HEK293 (cell line): ENCODE results near the gene SAMD5.

Source experiments
- CTCF ChIA-PET: fragments of 350-600 bp; formaldehyde crosslinking; extraction: SDS; loops from one replicate; lab custom pipeline; 2021; ENCODE audit warnings: antibody characterized with exemption; lab: Yijun Ruan, JAX
- POLR2A ChIA-PET: fragments of 300-600 bp; formaldehyde crosslinking; extraction: SDS; loops from one replicate; lab custom pipeline; 2020; ENCODE audit warnings: antibody characterized with exemption, inconsistent platforms; lab: Yijun Ruan, JAX
- H3K27ac ChIP-seq: fragments of 200-500 bp; sonication (Bioruptor generic); 2 replicates; pipeline ENCODE4 v1.5.1; 2014; ENCODE audit warnings: low read depth, low read length, control low read depth, inconsistent platforms; ENCODE audit errors: extremely low read depth
- H3K36me3 ChIP-seq, 2 experiments: fragments of 200-500 bp in 1 of 2; sonication (Bioruptor generic) in 1 of 2; 1 replicate in 1 of 2; 2 replicates in 1 of 2; pipeline ENCODE4 v1.5.1; 2014 to 2017; ENCODE audit warnings: inconsistent platforms in 2 of 2, low read length in 2 of 2; ENCODE audit not compliant: control insufficient read depth in 2 of 2, insufficient read depth in 1 of 2
- H3K4me1 ChIP-seq: fragments of 200-500 bp; sonication (Bioruptor generic); 2 replicates; pipeline ENCODE4 v1.5.1; 2014; ENCODE audit warnings: mild to moderate bottlenecking, low read length, inconsistent platforms; ENCODE audit not compliant: control insufficient read depth, insufficient read depth
- H3K4me3 ChIP-seq: 2 replicates; pipeline ENCODE4 v1.5.1; 2011; ENCODE audit warnings: low read depth, mild to moderate bottlenecking, control low read depth, low read length, moderate library complexity
- H3K9me3 ChIP-seq: fragments of 200-500 bp; sonication (Bioruptor generic); 2 replicates; pipeline ENCODE4 v1.5.1; 2014; ENCODE audit warnings: low read depth, low read length, inconsistent platforms; ENCODE audit not compliant: control insufficient read depth, insufficient read depth
- BCL11A ChIP-seq: fragments of 450-650 bp; formaldehyde crosslinking; IDR thresholded peaks from 2 replicates; pipeline ENCODE4 v1.5.1; 2016; ENCODE audit warnings: low read depth, missing biosample characterization, missing genetic modification characterization
- GLIS1 ChIP-seq: fragments of 450-650 bp; formaldehyde crosslinking; IDR thresholded peaks from 2 replicates; pipeline ENCODE4 v1.5.1; 2016; ENCODE audit warnings: missing biosample characterization, missing genetic modification characterization
- HIC1 ChIP-seq: fragments of 450-650 bp; formaldehyde crosslinking; IDR thresholded peaks from 2 replicates; pipeline ENCODE4 v1.5.1; 2016; ENCODE audit warnings: missing biosample characterization, missing genetic modification characterization
- KLF7 ChIP-seq: fragments of 450-650 bp; formaldehyde crosslinking; IDR thresholded peaks from 2 replicates; pipeline ENCODE4 v1.5.1; 2016; ENCODE audit warnings: missing biosample characterization, missing genetic modification characterization, borderline replicate concordance
- KLF9 ChIP-seq: fragments of 450-650 bp; formaldehyde crosslinking; IDR thresholded peaks from 2 replicates; pipeline ENCODE4 v1.5.1; 2016; ENCODE audit warnings: missing biosample characterization, missing genetic modification characterization, low read depth
- PRDM10 ChIP-seq: fragments of 450-650 bp; formaldehyde crosslinking; IDR thresholded peaks from 2 replicates; pipeline ENCODE4 v1.5.1; 2016; ENCODE audit warnings: missing biosample characterization, missing genetic modification characterization
- SP2 ChIP-seq: fragments of 450-650 bp; formaldehyde crosslinking; IDR thresholded peaks from 2 replicates; pipeline ENCODE4 v1.5.1; 2016; ENCODE audit warnings: missing biosample characterization, missing genetic modification characterization
- YY1 ChIP-seq: fragments of 450-650 bp; formaldehyde crosslinking; IDR thresholded peaks from 2 replicates; pipeline ENCODE4 v1.5.1; 2018; ENCODE audit warnings: missing biosample characterization, missing genetic modification characterization
- ZBTB6 ChIP-seq: fragments of 450-650 bp; formaldehyde crosslinking; IDR thresholded peaks from 2 replicates; pipeline ENCODE4 v1.5.1; 2017; ENCODE audit warnings: missing biosample characterization, missing genetic modification characterization
- ZNF2 ChIP-seq: fragments of 450-650 bp; formaldehyde crosslinking; IDR thresholded peaks from 2 replicates; pipeline ENCODE4 v1.5.1; 2016; ENCODE audit warnings: missing biosample characterization, missing genetic modification characterization
- ZNF202 ChIP-seq: fragments of 450-650 bp; formaldehyde crosslinking; IDR thresholded peaks from 2 replicates; pipeline ENCODE4 v1.5.1; 2016; ENCODE audit warnings: missing biosample characterization, missing genetic modification characterization, borderline replicate concordance
- ZNF280C ChIP-seq: fragments of 450-650 bp; formaldehyde crosslinking; IDR thresholded peaks from 2 replicates; pipeline ENCODE4 v1.5.1; 2016; ENCODE audit warnings: missing biosample characterization, missing genetic modification characterization
- ZNF426 ChIP-seq: fragments of 450-650 bp; formaldehyde crosslinking; IDR thresholded peaks from 2 replicates; pipeline ENCODE4 v1.5.1; 2017; ENCODE audit warnings: missing biosample characterization, missing genetic modification characterization, mild to moderate bottlenecking, inconsistent platforms, moderate library complexity
- ZNF433 ChIP-seq: fragments of 450-650 bp; formaldehyde crosslinking; IDR thresholded peaks from 2 replicates; pipeline ENCODE4 v1.5.1; 2016; ENCODE audit warnings: missing biosample characterization, missing genetic modification characterization, low read depth
- ZNF513 ChIP-seq: fragments of 450-650 bp; IDR thresholded peaks from 2 replicates; pipeline ENCODE4 v1.5.1; 2018; ENCODE audit warnings: missing biosample characterization, missing genetic modification characterization
- ZNF544 ChIP-seq: fragments of 450-650 bp; formaldehyde crosslinking; IDR thresholded peaks from 2 replicates; pipeline ENCODE4 v1.5.0; 2017; ENCODE audit warnings: missing biosample characterization, missing genetic modification characterization
- ZNF549 ChIP-seq: fragments of 450-650 bp; IDR thresholded peaks from 2 replicates; pipeline ENCODE4 v1.5.1; 2018; ENCODE audit warnings: missing biosample characterization, missing genetic modification characterization, mild to moderate bottlenecking, inconsistent platforms, moderate library complexity
- ZNF561 ChIP-seq: fragments of 450-650 bp; IDR thresholded peaks from 2 replicates; pipeline ENCODE4 v1.5.1; 2018; ENCODE audit warnings: missing biosample characterization, missing genetic modification characterization, borderline replicate concordance
- ZNF830 ChIP-seq: fragments of 450-650 bp; IDR thresholded peaks from 2 replicates; pipeline ENCODE4 v1.5.0; 2018; ENCODE audit warnings: missing biosample characterization, missing genetic modification characterization, low read depth, mild to moderate bottlenecking, moderate library complexity
- ZSCAN16 ChIP-seq: fragments of 450-650 bp; formaldehyde crosslinking; IDR thresholded peaks from 2 replicates; pipeline ENCODE4 v1.5.1; 2016; ENCODE audit warnings: missing biosample characterization, missing genetic modification characterization

SAMD5 gene

GRCh38 chr6:147468634-147469033, 39.9 kb upstream of the SAMD5 start:
- no peak overlapping the region for H3K27ac ChIP-seq
- TF ChIP-seq KLF9 (tag by site-specific recombination) (no peak), ZNF202 (tag by site-specific recombination) (no peak), ZNF549 (no peak), ZNF513 (no peak), HIC1 (no peak), ZNF544 (tag by site-specific recombination) (no peak), ZNF426 (no peak)
- no peaks in the 10 kb centered on the region; the same call in 1 of the 2 replicates for H3K9me3 ChIP-seq
- no peaks in the 10 kb centered on the region for H3K36me3 ChIP-seq
- ChIA-PET CTCF (interaction anchor here (0.5 to 0.7 kb wide), 2 partner anchors 19 to 38 kb away, joined by 3 read pairs; no protein-coding TSS in a partner anchor), POLR2A (no interaction called here)
- no peaks in the 10 kb centered on the region for H3K4me1 ChIP-seq
- H3K4me3 ChIP-seq = no peak overlapping the region

GRCh38 chr6:147479857-147480256, 28.6 kb upstream of the SAMD5 start:
- ChIA-PET POLR2A (no interaction called here), CTCF (interaction anchor here (0.5 kb wide), 1 partner anchor 90 kb away, joined by 3 read pairs; no protein-coding TSS in a partner anchor)
- H3K4me1 ChIP-seq = no peaks in the 10 kb centered on the region
- H3K27ac ChIP-seq = no peak overlapping the region
- no peaks in the 10 kb centered on the region for H3K9me3 ChIP-seq
- H3K36me3 ChIP-seq = no peaks in the 10 kb centered on the region
- TF ChIP-seq ZNF830 (no peak), BCL11A (tag by site-specific recombination) (no peak), SP2 (tag by site-specific recombination) (no peak)
- no peak overlapping the region for H3K4me3 ChIP-seq

- CTCF ChIA-PET = no interaction called here
- POLR2A ChIA-PET = no interaction called here
- no peak overlapping the region for H3K27ac ChIP-seq
- TF ChIP-seq ZSCAN16 (tag by site-specific recombination) (no peak), ZNF561 (tag by site-specific recombination) (no peak), ZNF513 (no peak), YY1 (no peak), ZBTB6 (tag by site-specific recombination) (no peak), ZNF433 (tag by site-specific recombination) (no peak), PRDM10 (tag by site-specific recombination) (no peak), ZNF280C (tag by site-specific recombination) (no peak), ZNF2 (tag by site-specific recombination) (no peak), KLF7 (no peak), GLIS1 (no peak)
Measured at GRCh38 chr6:147486683-147487082, 21.8 kb upstream of the SAMD5 start.

More at GRCh38 chr6:147486683-147487082, 21.8 kb upstream of the SAMD5 start:
- Histone ChIP-seq H3K4me1 (no peaks in the 10 kb centered on the region), H3K9me3 (no peaks in the 10 kb centered on the region), H3K36me3 (no peaks in the 10 kb centered on the region), H3K4me3 (no peak overlapping the region)
